ENCODE data around the gene LYPD6. TPM values are rescaled to one million over a fixed set of nuclear protein-coding genes. Genes with fewer than 3 reads are reported as not detected.
A peak's percentile ranks its signal among the peaks of the same experiment; 100 is the strongest.
"Not testable (repeated sequence)": the region's sequence is repeated elsewhere in the genome, so short reads cannot be mapped to it uniquely, and the experiment has no call there.

The LYPD6 gene
- total and polyA plus RNA-seq, 2 experiments from 2014 or later = 4.9 to 12.4 TPM

GRCh38 chr2:149492923-149493322 lies 162.5 kb downstream of the LYPD6 start (continued):
- TF ChIP-seq JUNB (IDR thresholded peaks at IDR 0.05; ENCODE audit: unreplicated experiment) (no peak), CREB1 (CRISPR knock-in tag; IDR thresholded peaks at IDR 0.05; ENCODE audit: low read depth) (no peak), REST (IDR thresholded peaks at IDR 0.05; ENCODE audit: unreplicated experiment) (no peak)

GRCh38 chr2:149499204-149499603 lies 168.8 kb downstream of the LYPD6 start:
- DNase-seq (ENCODE audit: low spot score); H3K27ac Mint-ChIP-seq; ATAC-seq; H3K4me2 ChIP-seq; H3K36me3 ChIP-seq (ENCODE audit: insufficient read depth); H3K9me2 ChIP-seq (ENCODE audit: insufficient read depth); H3K4me1 Mint-ChIP-seq; H3K4me1 ChIP-seq (ENCODE audit: insufficient read depth); H3K4me3 Mint-ChIP-seq; H3K27me3 ChIP-seq (ENCODE audit: insufficient read depth); H3F3A ChIP-seq (replicated peaks; ENCODE audit: low read depth); H4K20me1 ChIP-seq (replicated peaks; ENCODE audit: insufficient read depth); H3K27ac ChIP-seq (ENCODE audit: low read depth); H3K36me3 Mint-ChIP-seq (ENCODE audit: low read depth); H3K27me3 Mint-ChIP-seq (ENCODE audit: insufficient read depth, low read depth, poor library complexity); H3K79me2 ChIP-seq (replicated peaks; ENCODE audit: insufficient read depth); H2AFZ ChIP-seq; H3K4me3 ChIP-seq: not testable (repeated sequence)
- H3K9me3 Mint-ChIP-seq = peaks cover 13% of the 10 kb centered on the region; the same call in 2 of the 3 replicates

GRCh38 chr2:149506808-149507207 lies 176.4 kb downstream of the LYPD6 start:
- H3K27ac ChIP-seq (ENCODE audit: low read depth); H3K4me3 Mint-ChIP-seq; H3K4me1 Mint-ChIP-seq; DNase-seq (ENCODE audit: low spot score); H3K36me3 ChIP-seq (ENCODE audit: insufficient read depth); H3K27me3 ChIP-seq (ENCODE audit: insufficient read depth); H3K9me2 ChIP-seq (ENCODE audit: insufficient read depth); H2AFZ ChIP-seq; ATAC-seq; H3K27me3 Mint-ChIP-seq (ENCODE audit: insufficient read depth, low read depth, poor library complexity); H4K20me1 ChIP-seq (replicated peaks; ENCODE audit: insufficient read depth); H3K4me1 ChIP-seq (ENCODE audit: insufficient read depth); H3K27ac Mint-ChIP-seq; H3F3A ChIP-seq (replicated peaks; ENCODE audit: low read depth); H3K79me2 ChIP-seq (replicated peaks; ENCODE audit: insufficient read depth); H3K36me3 Mint-ChIP-seq (ENCODE audit: low read depth): not testable (repeated sequence)
- Histone ChIP-seq H3K4me3 (peak overlapping the region; percentile 17; the same call in 1 of the 2 replicates), H3K4me2 (peak overlapping the region; percentile 69; the same call in 1 of the 2 replicates)
- H3K9me3 Mint-ChIP-seq = peaks cover 12% of the 10 kb centered on the region

- peaks cover 12% of the 10 kb centered on the region for H3K9me3 Mint-ChIP-seq
- H3K4me1 ChIP-seq (ENCODE audit: insufficient read depth) = no peaks in the 10 kb centered on the region
- no peak overlapping the region for H3K4me2 ChIP-seq
- H4K20me1 ChIP-seq (replicated peaks; ENCODE audit: insufficient read depth) = no peaks in the 10 kb centered on the region
- H3K27ac ChIP-seq (ENCODE audit: low read depth) = no peak overlapping the region
- H3K9me2 ChIP-seq (ENCODE audit: insufficient read depth) = 0 out of 2 replicates have a peak, but pooled peaks cover 5% of the 10 kb centered on the region
- H3K36me3 Mint-ChIP-seq (ENCODE audit: low read depth) = peaks cover 7% of the 10 kb centered on the region; the same call in 1 of the 3 replicates
- no peaks in the 10 kb centered on the region for H3K27me3 ChIP-seq (ENCODE audit: insufficient read depth)
- no peaks in the 10 kb centered on the region for H3K36me3 ChIP-seq (ENCODE audit: insufficient read depth)
- no peaks in the 10 kb centered on the region for H3F3A ChIP-seq (replicated peaks; ENCODE audit: low read depth)
- H3K27me3 Mint-ChIP-seq (ENCODE audit: insufficient read depth, low read depth, poor library complexity) = no peaks in the 10 kb centered on the region
- H3K27ac Mint-ChIP-seq = no peak overlapping the region
- H3K4me1 Mint-ChIP-seq = peaks cover 8% of the 10 kb centered on the region
- no peak overlapping the region; the same call in 1 of the 2 replicates for H2AFZ ChIP-seq
- no peak for DNase-seq (ENCODE audit: low spot score)
- ATAC-seq = no peak
- no peaks in the 10 kb centered on the region for H3K79me2 ChIP-seq (replicated peaks; ENCODE audit: insufficient read depth)
- H3K4me3 Mint-ChIP-seq = no peak overlapping the region
- no peak overlapping the region for H3K4me3 ChIP-seq
- TF ChIP-seq ZNF114 (CRISPR knock-in tag; IDR thresholded peaks at IDR 0.05) (no peak), POLR2AphosphoS5 (IDR thresholded peaks at IDR 0.05; ENCODE audit: low read depth) (no peak), ZNF462 (CRISPR knock-in tag; IDR thresholded peaks at IDR 0.05) (no peak), CREB1 (CRISPR knock-in tag; IDR thresholded peaks at IDR 0.05; ENCODE audit: low read depth) (no peak)
Observed at GRCh38 chr2:149507974-149508373, 177.6 kb downstream of the LYPD6 start.

All from GM23338 (cell line).